Ovary (tissue), 3 donors: Measurements from ENCODE around the gene SLC35A3.

Source experiments
- CTCF ChIP-seq, 3 donors: fragments of 450-650 bp in 2 of 3; fragments of 200-600 bp in 1 of 3; IDR thresholded peaks; one replicate each; pipeline versions ENCODE4 v1.5.1 to v1.8.0; 2016 to 2022; ENCODE audit warnings: antibody characterized with exemption in 3 of 3, mild to moderate bottlenecking in 1 of 3
- EP300 ChIP-seq: sonication (generic); formaldehyde crosslinking; IDR thresholded peaks from one replicate; pipeline ENCODE4 v1.6.1; 2017; ENCODE audit warnings: antibody characterized with exemption
- donor health status: DM: no; HTN: no; CAD: no.

- TF ChIP-seq CTCF (IDR thresholded peaks at IDR 0.05) = no peak
- TF ChIP-seq EP300 = no peak
These were observed 80.3 kb downstream of the SLC35A3 start for GRCh38 chr1:100050139-100050538.
